Measurements from ENCODE around the gene MAGEB1. TPM values are rescaled to one million over a fixed set of nuclear protein-coding genes. Genes with fewer than 3 reads are reported as not detected.

MAGEB1 gene
- total RNA-seq, 1 donor from 2014 or later: not detected

DNA sequence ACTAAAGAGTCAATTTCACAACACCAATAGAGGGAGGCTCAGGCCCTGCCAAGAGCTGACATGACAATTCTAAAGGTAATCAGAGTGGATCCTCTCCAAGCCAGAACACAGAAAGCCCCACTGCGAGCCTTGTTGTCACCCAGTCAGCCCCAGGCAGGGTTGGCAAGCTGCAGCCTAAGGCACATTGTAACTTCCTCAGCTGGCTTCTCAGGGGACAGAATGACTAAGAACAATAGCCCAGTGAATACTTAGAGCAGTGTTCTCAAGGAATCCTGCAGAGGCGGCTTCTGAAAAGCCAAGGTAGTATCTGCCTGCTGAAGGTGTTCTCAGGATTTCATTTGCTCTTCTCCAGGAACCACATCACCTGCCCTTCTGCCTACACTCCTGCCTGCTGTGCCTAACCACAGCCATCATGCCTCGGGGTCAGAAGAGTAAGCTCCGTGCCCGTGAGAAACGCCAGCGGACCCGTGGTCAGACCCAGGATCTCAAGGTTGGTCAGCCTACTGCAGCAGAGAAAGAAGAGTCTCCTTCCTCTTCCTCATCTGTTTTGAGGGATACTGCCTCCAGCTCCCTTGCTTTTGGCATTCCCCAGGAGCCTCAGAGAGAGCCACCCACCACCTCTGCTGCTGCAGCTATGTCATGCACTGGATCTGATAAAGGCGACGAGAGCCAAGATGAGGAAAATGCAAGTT is 5.1 kb upstream of the MAGEB1 start, which contains the start of gene MAGEB4:
MAGEB4 (plus strand) TSS at position 277 of the 692 bp plus-strand sequence; CDS start at position 413, 136 bp downstream.
- H3K4me1 Mint-ChIP-seq (ENCODE audit: low read depth, unreplicated experiment): no peaks in the 10 kb centered on the region
- no peaks in the 10 kb centered on the region for H3K9me3 Mint-ChIP-seq (ENCODE audit: unreplicated experiment)
- DNase-seq: no peak
- H3K27ac Mint-ChIP-seq (ENCODE audit: unreplicated experiment): no peak within 1 kb of the TSS
- H3K4me3 Mint-ChIP-seq (ENCODE audit: unreplicated experiment): no peak within 1 kb of the TSS
- TF ChIP-seq, protein P1, sequence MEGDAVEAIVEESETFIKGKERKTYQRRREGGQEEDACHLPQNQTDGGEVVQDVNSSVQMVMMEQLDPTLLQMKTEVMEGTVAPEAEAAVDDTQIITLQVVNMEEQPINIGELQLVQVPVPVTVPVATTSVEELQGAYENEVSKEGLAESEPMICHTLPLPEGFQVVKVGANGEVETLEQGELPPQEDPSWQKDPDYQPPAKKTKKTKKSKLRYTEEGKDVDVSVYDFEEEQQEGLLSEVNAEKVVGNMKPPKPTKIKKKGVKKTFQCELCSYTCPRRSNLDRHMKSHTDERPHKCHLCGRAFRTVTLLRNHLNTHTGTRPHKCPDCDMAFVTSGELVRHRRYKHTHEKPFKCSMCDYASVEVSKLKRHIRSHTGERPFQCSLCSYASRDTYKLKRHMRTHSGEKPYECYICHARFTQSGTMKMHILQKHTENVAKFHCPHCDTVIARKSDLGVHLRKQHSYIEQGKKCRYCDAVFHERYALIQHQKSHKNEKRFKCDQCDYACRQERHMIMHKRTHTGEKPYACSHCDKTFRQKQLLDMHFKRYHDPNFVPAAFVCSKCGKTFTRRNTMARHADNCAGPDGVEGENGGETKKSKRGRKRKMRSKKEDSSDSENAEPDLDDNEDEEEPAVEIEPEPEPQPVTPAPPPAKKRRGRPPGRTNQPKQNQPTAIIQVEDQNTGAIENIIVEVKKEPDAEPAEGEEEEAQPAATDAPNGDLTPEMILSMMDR (IDR thresholded peaks at IDR 0.05; ENCODE audit: partially characterized antibody, unreplicated experiment): no peak
- no peaks in the 10 kb centered on the region for H3K27me3 Mint-ChIP-seq (ENCODE audit: unreplicated experiment)
- H3K36me3 Mint-ChIP-seq (ENCODE audit: unreplicated experiment): no peaks in the 10 kb centered on the region

DNA sequence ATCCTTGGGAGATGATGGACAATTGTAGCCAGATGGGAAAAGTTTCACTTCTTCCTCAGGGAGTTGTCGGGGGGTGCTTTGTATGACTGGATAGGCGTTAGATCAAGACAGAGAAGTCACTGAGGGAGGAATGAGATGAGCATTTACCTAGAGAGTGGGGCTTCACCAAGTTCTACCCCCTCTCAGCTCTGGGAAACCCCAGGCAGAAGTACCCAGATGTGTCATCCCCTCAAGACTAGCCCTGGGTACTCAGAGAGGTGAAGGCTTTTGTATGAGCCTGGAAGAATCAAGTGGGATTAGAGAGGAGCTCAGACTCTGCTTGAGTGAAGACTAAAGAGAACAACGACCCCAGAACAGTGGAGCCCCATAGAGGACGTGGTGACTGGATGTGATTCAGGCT is 1.9 kb downstream of the MAGEB1 start:
- Mint-ChIP-seq H3K9me3 (ENCODE audit: unreplicated experiment) (no peaks in the 10 kb centered on the region), H3K4me3 (ENCODE audit: unreplicated experiment) (no peak overlapping the region), H3K27ac (ENCODE audit: unreplicated experiment) (no peak overlapping the region), H3K36me3 (ENCODE audit: unreplicated experiment) (no peaks in the 10 kb centered on the region), H3K4me1 (ENCODE audit: low read depth, unreplicated experiment) (no peaks in the 10 kb centered on the region), H3K27me3 (ENCODE audit: unreplicated experiment) (no peaks in the 10 kb centered on the region)
- TF ChIP-seq, protein P1 (IDR thresholded peaks at IDR 0.05; ENCODE audit: partially characterized antibody, unreplicated experiment): no peak
- DNase-seq: no peak

DNA sequence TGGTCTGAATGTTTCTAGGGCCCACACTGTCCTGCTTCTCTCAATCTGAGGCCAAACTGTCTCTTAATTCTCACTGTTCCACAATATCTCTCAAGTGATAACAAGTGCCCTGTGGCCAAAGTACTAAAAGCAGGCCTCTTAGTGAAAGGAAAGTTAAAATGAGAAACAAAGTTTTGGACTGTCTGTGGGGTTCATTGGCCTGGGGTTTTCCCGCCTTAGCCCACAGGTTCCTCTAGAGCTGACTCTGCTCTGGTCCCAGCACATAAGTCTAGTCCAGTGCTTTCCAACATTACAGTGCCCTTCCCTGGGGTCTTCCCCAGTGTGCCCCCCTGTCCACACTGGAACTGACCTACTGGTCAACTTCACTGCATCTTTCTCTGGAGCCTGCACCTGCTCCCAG is 6.3 kb downstream of the MAGEB1 start:
- Mint-ChIP-seq H3K9me3 (ENCODE audit: unreplicated experiment) (peaks cover 2% of the 10 kb centered on the region), H3K27ac (ENCODE audit: unreplicated experiment) (no peak overlapping the region), H3K27me3 (ENCODE audit: unreplicated experiment) (no peaks in the 10 kb centered on the region), H3K36me3 (ENCODE audit: unreplicated experiment) (no peaks in the 10 kb centered on the region), H3K4me1 (ENCODE audit: low read depth, unreplicated experiment) (no peaks in the 10 kb centered on the region), H3K4me3 (ENCODE audit: unreplicated experiment) (no peak overlapping the region)
- no peak for DNase-seq
- TF ChIP-seq, protein P1 (IDR thresholded peaks at IDR 0.05; ENCODE audit: partially characterized antibody, unreplicated experiment): no peak

DNA sequence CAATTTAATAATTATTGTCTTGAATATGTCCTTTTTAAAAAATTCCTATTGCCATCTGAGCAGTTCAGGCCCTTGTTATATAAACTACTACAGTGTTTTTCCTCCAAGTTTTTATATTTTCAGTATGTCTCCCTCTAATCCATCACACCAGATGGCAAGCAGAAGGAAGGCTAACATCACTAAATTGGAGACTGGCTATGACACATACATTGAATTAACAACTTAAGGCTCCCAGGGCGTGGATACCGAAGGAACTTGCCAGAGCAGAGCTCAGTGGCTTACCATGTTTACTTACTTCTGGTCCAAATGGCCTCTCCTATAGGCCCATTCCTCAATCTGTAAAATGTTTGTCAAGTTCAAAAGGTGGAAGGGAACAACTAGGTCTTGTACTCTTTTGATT is 13.0 kb downstream of the MAGEB1 start:
- no peaks in the 10 kb centered on the region for H3K4me1 Mint-ChIP-seq (ENCODE audit: low read depth, unreplicated experiment)
- no peak overlapping the region for H3K27ac Mint-ChIP-seq (ENCODE audit: unreplicated experiment)
- H3K27me3 Mint-ChIP-seq (ENCODE audit: unreplicated experiment): no peaks in the 10 kb centered on the region
- DNase-seq: no peak
- peaks cover 2% of the 10 kb centered on the region for H3K9me3 Mint-ChIP-seq (ENCODE audit: unreplicated experiment)
- H3K36me3 Mint-ChIP-seq (ENCODE audit: unreplicated experiment): no peaks in the 10 kb centered on the region
- TF ChIP-seq, protein P1 (IDR thresholded peaks at IDR 0.05; ENCODE audit: partially characterized antibody, unreplicated experiment): no peak
- H3K4me3 Mint-ChIP-seq (ENCODE audit: unreplicated experiment): no peak overlapping the region

DNA sequence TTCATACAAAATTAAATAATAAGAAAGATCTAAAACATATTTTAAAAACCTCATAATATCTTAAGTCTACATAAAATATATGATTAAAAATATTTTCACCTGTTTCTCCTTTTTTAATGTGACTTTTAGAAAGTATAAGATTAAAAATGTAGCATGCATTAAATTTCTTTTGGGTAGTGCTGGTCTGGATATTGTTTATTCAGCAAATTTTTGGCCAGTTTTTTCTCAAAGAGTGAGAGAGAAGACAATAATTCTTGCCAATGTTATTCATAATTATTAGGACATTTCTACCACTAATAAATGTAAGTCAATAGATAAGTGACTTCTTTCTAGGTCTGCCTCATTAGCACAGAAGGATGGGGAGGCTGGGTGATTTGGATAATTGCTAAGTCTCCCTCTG is 14.1 kb downstream of the MAGEB1 start:
- Mint-ChIP-seq H3K4me1 (ENCODE audit: low read depth, unreplicated experiment) (no peaks in the 10 kb centered on the region), H3K4me3 (ENCODE audit: unreplicated experiment) (no peak overlapping the region), H3K36me3 (ENCODE audit: unreplicated experiment) (no peaks in the 10 kb centered on the region), H3K27ac (ENCODE audit: unreplicated experiment) (no peak overlapping the region), H3K27me3 (ENCODE audit: unreplicated experiment) (no peaks in the 10 kb centered on the region), H3K9me3 (ENCODE audit: unreplicated experiment) (no peaks in the 10 kb centered on the region)
- no peak for DNase-seq
- TF ChIP-seq, protein P1 (IDR thresholded peaks at IDR 0.05; ENCODE audit: partially characterized antibody, unreplicated experiment): no peak

Measured in glutamatergic neuron (in vitro differentiated cells).